ENCODE measurements around the gene OLFM3.

The OLFM3 gene

GRCh38 chr1:101996825-101997465 lies at the start of gene OLFM3:
TSS of gene OLFM3 (minus strand) at chr1:101996926.
- DNase-seq = no peak

GRCh38 chr1:102045752-102046151 lies 49.0 kb upstream of the OLFM3 start:
- no peak for DNase-seq

- DNase-seq = no peak
Measured at GRCh38 chr1:102032534-102032933, 35.8 kb upstream of the OLFM3 start.

GRCh38 chr1:102019530-102019929 lies 22.8 kb upstream of the OLFM3 start:
- no peak for DNase-seq

- DNase-seq = no peak
Measured at GRCh38 chr1:102015728-102016127, 19.0 kb upstream of the OLFM3 start.

GRCh38 chr1:102002057-102002456 lies 5.3 kb upstream of the OLFM3 start:
- DNase-seq = no peak

GRCh38 chr1:101995984-101996745 lies 561 bp downstream of the OLFM3 start:
- DNase-seq = no peak

GRCh38 chr1:101993710-101994109 lies 3.0 kb downstream of the OLFM3 start:
- DNase-seq = no peak

GRCh38 chr1:101992821-101993575 lies 3.7 kb downstream of the OLFM3 start:
- DNase-seq = no peak

- DNase-seq = no peak
Measured at GRCh38 chr1:101980974-101981373, 15.8 kb downstream of the OLFM3 start.

- no peak for DNase-seq
Measured at GRCh38 chr1:101977266-101977665, 19.5 kb downstream of the OLFM3 start.

GRCh38 chr1:101976161-101976560 lies 20.6 kb downstream of the OLFM3 start:
- DNase-seq = no peak

- DNase-seq = no peak
Measured at GRCh38 chr1:101975371-101975770, 21.4 kb downstream of the OLFM3 start.

GRCh38 chr1:101974599-101975274 lies 22.0 kb downstream of the OLFM3 start:
- DNase-seq = no peak

- no peak for DNase-seq
Measured at GRCh38 chr1:101971304-101971703, 25.4 kb downstream of the OLFM3 start.

- no peak for DNase-seq
Measured at GRCh38 chr1:101967871-101968270, 28.9 kb downstream of the OLFM3 start.

- no peak for DNase-seq
Measured at GRCh38 chr1:101965341-101965740, 31.4 kb downstream of the OLFM3 start.

GRCh38 chr1:101964708-101965107 lies 32.0 kb downstream of the OLFM3 start:
- DNase-seq = no peak

- DNase-seq = no peak
Measured at GRCh38 chr1:101960142-101960541, 36.6 kb downstream of the OLFM3 start.

GRCh38 chr1:101959456-101959855 lies 37.3 kb downstream of the OLFM3 start:
- no peak for DNase-seq

GRCh38 chr1:101957771-101958170 lies 39.0 kb downstream of the OLFM3 start:
- no peak for DNase-seq

GRCh38 chr1:101953623-101954022 lies 43.1 kb downstream of the OLFM3 start:
- DNase-seq = no peak

- DNase-seq = no peak
Measured at GRCh38 chr1:101945884-101946283, 50.8 kb downstream of the OLFM3 start.

All from stimulated activated CD4-positive, alpha-beta T cell treated with anti-CD3 and anti-CD28 coated beads, Interleukin-4, amount 100 ng/mL, for 4 hours (primary cell).